H1 (cell line): ENCODE results near the gene HSPB1. TPM values are rescaled to one million over a fixed set of nuclear protein-coding genes. Genes with fewer than 3 reads are reported as not detected.
A peak's percentile ranks its signal among the peaks of the same experiment; 100 is the strongest.

ENCODE experiments used
- CTCF ChIA-PET: fragments of 300-600 bp; sonication (Branson Sonifier 250); formaldehyde crosslinking; loops from one replicate; lab custom pipeline; 2021; ENCODE audit not compliant: partially characterized antibody; lab: Charles Lee
- POLR2A ChIA-PET: fragments of 300-600 bp; sonication (Branson Sonifier 250); formaldehyde crosslinking; loops from one replicate; lab custom pipeline; 2021; ENCODE audit warnings: inconsistent platforms; ENCODE audit not compliant: partially characterized antibody; lab: Charles Lee
- DNase-seq, 2 experiments: peaks; one replicate each; pipeline versions ENCODE4 v3.0.0 to v3.0.0-alpha.2; 2010 to 2022; ENCODE audit warnings: low spot score in 2 of 2, low read depth in 1 of 2, mixed read lengths in 1 of 2
- FAIRE-seq: peaks from 2 replicates; lab custom pipeline; 2011; peaks lifted over from hg19 to GRCh38; lab: Jason Lieb, UNC
- H2AFZ ChIP-seq: 2 replicates; pipeline ENCODE4 v1.8.1; 2012; ENCODE audit warnings: low read length, inconsistent platforms
- H2AK5ac ChIP-seq: 2 replicates; pipeline ENCODE4 v1.6.1; 2013; ENCODE audit warnings: low read depth, low read length
- H2BK120ac ChIP-seq: replicated peaks from 2 replicates; pipeline ENCODE3; 2013; ENCODE audit warnings: low read depth, low read length, inconsistent platforms
- H2BK12ac ChIP-seq: 2 replicates; pipeline ENCODE4 v1.6.1; 2013; ENCODE audit warnings: low read depth, low read length
- H2BK15ac ChIP-seq: 2 replicates; pipeline ENCODE4 v1.6.1; 2013; ENCODE audit warnings: low read length
- H2BK20ac ChIP-seq: 2 replicates; pipeline ENCODE4 v1.6.1; 2013; ENCODE audit warnings: low read length
- H2BK5ac ChIP-seq: 2 replicates; pipeline ENCODE4 v1.6.1; 2013; ENCODE audit warnings: low read depth, low read length
- H3K14ac ChIP-seq: 2 replicates; pipeline ENCODE4 v1.6.1; 2013; ENCODE audit warnings: inconsistent platforms; ENCODE audit not compliant: insufficient read length
- H3K18ac ChIP-seq: 2 replicates; pipeline ENCODE4 v1.6.1; 2013; ENCODE audit warnings: low read length; ENCODE audit errors: extremely low read depth
- H3K23ac ChIP-seq: 2 replicates; pipeline ENCODE4 v1.6.1; 2013; ENCODE audit warnings: inconsistent platforms; ENCODE audit not compliant: insufficient read length
- H3K23me2 ChIP-seq: 2 replicates; pipeline ENCODE4 v1.6.1; 2013; ENCODE audit warnings: low read depth, low read length
- H3K27ac ChIP-seq: 2 replicates; pipeline ENCODE4 v1.6.1; 2011; ENCODE audit warnings: low read depth, low read length, inconsistent platforms
- H3K27me3 ChIP-seq, 4 experiments: replicated peaks in 1 of 4; 1 replicate in 1 of 4; 2 replicates in 3 of 4; pipeline versions ENCODE4 v1.6.1 to v1.8.1; 2011 to 2013; ENCODE audit warnings: low read length in 3 of 4, mild to moderate bottlenecking in 3 of 4, inconsistent platforms in 2 of 4, mixed read lengths in 2 of 4, moderate library complexity in 1 of 4; ENCODE audit not compliant: control insufficient read depth in 3 of 4, insufficient read depth in 3 of 4; ENCODE audit errors: extremely low read depth in 1 of 4
- H3K36me3 ChIP-seq, 4 experiments: 2 replicates each; pipeline versions ENCODE4 v1.6.1 to v1.8.1; 2011 to 2013; ENCODE audit warnings: mild to moderate bottlenecking in 4 of 4, low read length in 3 of 4, moderate library complexity in 2 of 4, control low read depth in 1 of 4, inconsistent platforms in 1 of 4; ENCODE audit not compliant: insufficient read depth in 4 of 4, control insufficient read depth in 2 of 4
- H3K4ac ChIP-seq: replicated peaks from 2 replicates; pipeline ENCODE3; 2013; ENCODE audit warnings: low read length, low read depth, mixed read lengths, inconsistent platforms; ENCODE audit not compliant: insufficient read length
- H3K4me1 ChIP-seq, 4 experiments: replicated peaks in 1 of 4; 1 replicate in 1 of 4; 2 replicates in 3 of 4; pipeline versions ENCODE4 v1.6.1 to v1.8.1; 2011 to 2013; ENCODE audit warnings: low read length in 3 of 4, inconsistent platforms in 2 of 4, mixed read lengths in 1 of 4; ENCODE audit not compliant: insufficient read depth in 4 of 4, control insufficient read depth in 3 of 4
- H3K4me2 ChIP-seq, 2 experiments: 2 replicates each; pipeline versions ENCODE4 v1.6.1 to v1.8.1; 2011 to 2013; ENCODE audit warnings: low read depth in 2 of 2, low read length in 2 of 2, control low read depth in 1 of 2, inconsistent platforms in 1 of 2, mild to moderate bottlenecking in 1 of 2; ENCODE audit not compliant: insufficient read depth in 1 of 2
- H3K4me3 ChIP-seq, 4 experiments: fragments of 200-600, 300-600 bp in 1 of 4; sonication (generic), shearing (Covaris generic), sonication (Bioruptor Twin) in 1 of 4; 2 replicates each; pipeline versions ENCODE4 v1.5.1 to v1.8.1; 2011 to 2016; ENCODE audit warnings: low read length in 4 of 4, low read depth in 3 of 4, control low read depth in 2 of 4, inconsistent platforms in 2 of 4, mild to moderate bottlenecking in 2 of 4, mixed read lengths in 1 of 4, moderate library complexity in 1 of 4; ENCODE audit not compliant: insufficient read depth in 2 of 4; ENCODE audit errors: extremely low read depth in 1 of 4
- H3K56ac ChIP-seq: replicated peaks from 2 replicates; pipeline ENCODE3; 2013; ENCODE audit warnings: low read depth, mild to moderate bottlenecking, mixed read lengths, low read length, inconsistent platforms; ENCODE audit not compliant: insufficient read length
- H3K79me1 ChIP-seq: 2 replicates; pipeline ENCODE4 v1.6.1; 2013; ENCODE audit warnings: low read depth, low read length, control low read depth
- H3K79me2 ChIP-seq, 2 experiments: 2 replicates each; pipeline versions ENCODE4 v1.6.1 to v1.8.1; 2012 to 2013; ENCODE audit warnings: low read length in 2 of 2, mild to moderate bottlenecking in 2 of 2, inconsistent platforms in 1 of 2; ENCODE audit not compliant: insufficient read depth in 2 of 2, control insufficient read depth in 1 of 2
- H3K9ac ChIP-seq, 4 experiments: replicated peaks in 1 of 4; 1 replicate in 1 of 4; 2 replicates in 3 of 4; pipeline versions ENCODE4 v1.6.1 to v1.8.1; 2011 to 2013; ENCODE audit warnings: low read depth in 3 of 4, low read length in 3 of 4, control low read depth in 2 of 4, mild to moderate bottlenecking in 2 of 4, moderate library complexity in 2 of 4, inconsistent platforms in 1 of 4; ENCODE audit errors: extremely low read depth in 1 of 4
- H3K9me3 ChIP-seq, 2 experiments: 2 replicates each; pipeline versions ENCODE4 v1.6.1 to v1.8.1; 2012 to 2013; ENCODE audit warnings: mild to moderate bottlenecking in 2 of 2, moderate library complexity in 2 of 2, control low read depth in 1 of 2, inconsistent platforms in 1 of 2, low read depth in 1 of 2, low read length in 1 of 2, mixed read lengths in 1 of 2; ENCODE audit not compliant: insufficient read depth in 2 of 2
- H4K20me1 ChIP-seq, 2 experiments: replicated peaks in 1 of 2; 2 replicates each; pipeline versions ENCODE3 to v1.8.1; 2011 to 2013; ENCODE audit warnings: inconsistent platforms in 2 of 2, low read length in 2 of 2, mild to moderate bottlenecking in 1 of 2; ENCODE audit not compliant: insufficient read depth in 2 of 2, control insufficient read depth in 1 of 2
- H4K5ac ChIP-seq: 2 replicates; pipeline ENCODE4 v1.6.1; 2013; ENCODE audit warnings: low read length, low read depth, mixed read lengths, inconsistent platforms; ENCODE audit not compliant: insufficient read length
- H4K8ac ChIP-seq: 2 replicates; pipeline ENCODE4 v1.8.0; 2013; ENCODE audit warnings: mild to moderate bottlenecking, moderate library complexity, low read length, inconsistent platforms; ENCODE audit not compliant: insufficient read depth; ENCODE audit errors: extremely low read depth
- H4K91ac ChIP-seq: replicated peaks from 2 replicates; pipeline ENCODE3; 2013; ENCODE audit warnings: low read length, mixed read lengths, inconsistent platforms; ENCODE audit not compliant: insufficient read length
- KDM4A ChIP-seq: IDR thresholded peaks from one replicate; pipeline ENCODE4 v1.7.1; 2012; ENCODE audit warnings: low read depth, mild to moderate bottlenecking, moderate library complexity, low read length, inconsistent platforms; ENCODE audit not compliant: severe bottlenecking
- PHF8 ChIP-seq: fragments of 200-600 bp; sonication (generic); conservative IDR thresholded peaks from 2 replicates; pipeline ENCODE4 v1.7.1; 2012; ENCODE audit warnings: low read depth, mild to moderate bottlenecking, inconsistent platforms, low read length, moderate library complexity
- POLR2AphosphoS5 ChIP-seq: IDR thresholded peaks from 2 replicates; pipeline ENCODE4 v1.6.1; 2011; ENCODE audit warnings: low read depth, low read length
- SIN3A ChIP-seq, 2 experiments: IDR thresholded peaks in 1 of 2; conservative IDR thresholded peaks in 1 of 2; 2 replicates each; pipeline ENCODE4 v1.6.1; 2011 to 2012; ENCODE audit warnings: low read length in 2 of 2, improper control_type of control experiment in 1 of 2, low read depth in 1 of 2, mild to moderate bottlenecking in 1 of 2
- SP2 ChIP-seq: IDR thresholded peaks from 2 replicates; pipeline ENCODE4 v1.6.1; 2012; ENCODE audit warnings: mild to moderate bottlenecking, low read length, inconsistent platforms
- TAF1 ChIP-seq: IDR thresholded peaks from 2 replicates; pipeline ENCODE4 v1.6.1; 2011; ENCODE audit warnings: mild to moderate bottlenecking, low read depth, low read length
- WGBS, 2 experiments: shearing (Covaris generic) in 1 of 2; methylation state at CpG; one replicate each; pipeline versions ENCODE4 v1.1.6 to v1.1.7; 2013 to 2015; ENCODE audit warnings: low lambda C conversion rate in 2 of 2, mixed read lengths in 2 of 2, inconsistent platforms in 1 of 2, low coverage in 1 of 2, missing lambda C conversion rate in 1 of 2; ENCODE audit not compliant: insufficient replicate concordance in 2 of 2, insufficient coverage in 1 of 2, insufficient read length in 1 of 2; ENCODE audit errors: extremely low coverage in 1 of 2, missing lambda C conversion rate in 1 of 2; 5-methylcytosine and 5-hydroxymethylcytosine counted together
- polyA plus RNA-seq, 7 experiments: library from polyadenylated mRNA; depleted of rRNA in 3 of 7; stranded (reverse) in 5 of 7; unstranded in 2 of 7; fragments of >200 nt in 5 of 7; fragments of 200-250 nt in 2 of 7; gene quantifications; 1 replicate in 5 of 7; 2 replicates in 1 of 7; 4 replicates in 1 of 7; pipeline versions ENCODE4 v1.2.1 to v1.2.3, GENCODE V29; 2011 to 2013; ENCODE audit warnings: missing spikeins in 2 of 7, mixed read lengths in 2 of 7
- total RNA-seq: library from RNA; stranded (reverse); fragmentation: NEBNext Ultra II Directional; extraction: Animal tissue kit (Norgen Biotek cat#: 25700); gene quantifications from 2 replicates; pipeline ENCODE4 v1.2.1, GENCODE V29; 2021
- TF ChIP-seq, protein P1 (sequence below), 3 experiments: IDR thresholded peaks; 1 replicate in 2 of 3; 2 replicates in 1 of 3; pipeline versions ENCODE4 v1.5.1 to v1.6.1; 2011; ENCODE audit warnings: low read length in 3 of 3, mild to moderate bottlenecking in 3 of 3, inconsistent platforms in 2 of 3, low read depth in 1 of 3, moderate library complexity in 1 of 3; ENCODE audit not compliant: insufficient read depth in 1 of 3; ENCODE audit errors: control extremely low read depth in 1 of 3

HSPB1 gene
- total and polyA plus RNA-seq, 2 of the 8 experiments (the other 6 are each of a cell fraction or from before 2014, with no cell fraction given) = 165 to 254 TPM

DNA sequence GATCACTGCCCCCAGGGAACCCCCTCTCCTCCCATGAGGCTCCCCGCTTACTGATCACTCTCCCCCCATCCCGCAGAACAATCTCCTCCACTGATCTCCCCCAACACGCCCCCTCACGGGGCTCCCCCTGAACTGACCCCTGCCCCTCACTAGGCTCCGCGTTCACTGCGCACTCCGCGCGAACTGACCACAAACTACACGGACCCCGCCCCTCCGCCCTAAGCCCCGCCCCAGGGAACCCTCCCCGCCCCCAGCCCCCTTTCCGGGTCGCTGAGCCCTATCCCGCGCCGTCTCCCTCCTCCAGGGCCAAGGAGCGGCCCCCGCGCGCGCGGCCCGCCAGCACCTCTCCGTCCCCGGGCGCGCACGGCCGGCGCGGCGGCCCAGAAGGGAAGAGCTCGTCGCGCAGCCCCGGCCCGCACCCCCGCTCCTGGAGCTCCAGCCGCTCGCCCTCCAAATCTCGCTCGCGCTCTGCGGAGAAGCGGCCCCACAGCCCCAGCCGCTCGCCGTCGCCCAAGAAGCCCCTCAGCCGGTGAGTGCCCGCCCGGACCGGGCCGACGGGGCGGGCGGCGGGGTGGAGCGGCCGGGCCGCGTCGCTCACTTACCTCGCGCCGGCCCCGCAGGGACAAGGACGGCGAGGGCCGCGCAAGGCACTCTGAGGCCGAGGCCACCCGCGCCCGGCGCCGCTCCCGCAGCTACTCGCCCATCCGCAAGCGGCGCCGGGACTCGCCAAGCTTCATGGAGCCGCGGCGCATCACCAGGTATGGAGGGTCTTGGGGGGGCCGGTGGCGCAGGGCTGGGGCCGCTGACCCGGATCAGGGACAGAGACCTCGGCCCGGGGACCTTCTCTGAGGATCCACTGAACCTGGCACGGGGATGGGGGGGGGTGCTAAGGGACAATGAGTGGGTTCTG, 19.9 kb upstream of the HSPB1 start:
- TF ChIP-seq, protein P1, sequence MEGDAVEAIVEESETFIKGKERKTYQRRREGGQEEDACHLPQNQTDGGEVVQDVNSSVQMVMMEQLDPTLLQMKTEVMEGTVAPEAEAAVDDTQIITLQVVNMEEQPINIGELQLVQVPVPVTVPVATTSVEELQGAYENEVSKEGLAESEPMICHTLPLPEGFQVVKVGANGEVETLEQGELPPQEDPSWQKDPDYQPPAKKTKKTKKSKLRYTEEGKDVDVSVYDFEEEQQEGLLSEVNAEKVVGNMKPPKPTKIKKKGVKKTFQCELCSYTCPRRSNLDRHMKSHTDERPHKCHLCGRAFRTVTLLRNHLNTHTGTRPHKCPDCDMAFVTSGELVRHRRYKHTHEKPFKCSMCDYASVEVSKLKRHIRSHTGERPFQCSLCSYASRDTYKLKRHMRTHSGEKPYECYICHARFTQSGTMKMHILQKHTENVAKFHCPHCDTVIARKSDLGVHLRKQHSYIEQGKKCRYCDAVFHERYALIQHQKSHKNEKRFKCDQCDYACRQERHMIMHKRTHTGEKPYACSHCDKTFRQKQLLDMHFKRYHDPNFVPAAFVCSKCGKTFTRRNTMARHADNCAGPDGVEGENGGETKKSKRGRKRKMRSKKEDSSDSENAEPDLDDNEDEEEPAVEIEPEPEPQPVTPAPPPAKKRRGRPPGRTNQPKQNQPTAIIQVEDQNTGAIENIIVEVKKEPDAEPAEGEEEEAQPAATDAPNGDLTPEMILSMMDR (IDR thresholded peaks at IDR 0.05; ENCODE audit: control extremely low read depth in 1 of 3, insufficient read depth in 1 of 3, low read depth in 1 of 3, low read length in 3 of 3) = no peak
- TF ChIP-seq TAF1 (no peak), POLR2AphosphoS5 (no peak), SP2 (no peak), KDM4A (peak; percentile 79), PHF8 (0 out of 2 replicates have a peak, but pooled peaks have one; percentile 38), SIN3A (conservative IDR thresholded peaks at IDR 0.05 in 1 of 2, IDR thresholded peaks at IDR 0.05 in 1 of 2; ENCODE audit: low read depth in 1 of 2, low read length in 2 of 2) (0 out of 4 replicates have a peak, but pooled peaks of 1 of the 2 experiments have one; percentile 37)
- no peak overlapping the region for H3K14ac ChIP-seq
- peaks cover 2 to 8% (median 3%) of the 10 kb centered on the region in 4 experiments; a peak in 4 of 8 replicates for H3K36me3 ChIP-seq
- H3K27me3 ChIP-seq = peaks cover 8 to 31% (median 17%) of the 10 kb centered on the region in 4 experiments
- no peak overlapping the region for H3K27ac ChIP-seq
- no peak overlapping the region for H2BK12ac ChIP-seq
- DNase-seq = peak in 1 of 2 experiments; percentile 84
- H3K9ac ChIP-seq = peak overlapping the region in 1 of 4 experiments; percentile 85; a peak in 1 of 7 replicates
- peaks cover 3% of the 10 kb centered on the region; the same call in 1 of the 2 replicates for H3K79me1 ChIP-seq
- no peak overlapping the region for H4K91ac ChIP-seq
- H3K18ac ChIP-seq = peak overlapping the region; percentile 62; the same call in 1 of the 2 replicates
- H3K4ac ChIP-seq = no peak overlapping the region
- peaks cover 0 to 4% of the 10 kb centered on the region in 2 experiments for H4K20me1 ChIP-seq
- H3K23me2 ChIP-seq = peaks cover 15% of the 10 kb centered on the region
- no peaks in the 10 kb centered on the region for H3K79me2 ChIP-seq
- no peak overlapping the region for H3K23ac ChIP-seq
- H2AK5ac ChIP-seq = no peak overlapping the region
- H3K56ac ChIP-seq = no peak overlapping the region
- H3K4me1 ChIP-seq = peaks cover 0 to 13% (median 7%) of the 10 kb centered on the region in 4 experiments; a peak in 5 of 7 replicates
- no peak overlapping the region for H2BK20ac ChIP-seq
- no peak overlapping the region for H2AFZ ChIP-seq
- no peak for FAIRE-seq
- H3K9me3 ChIP-seq = no peaks in the 10 kb centered on the region
- H4K5ac ChIP-seq = no peak overlapping the region
- peak overlapping the region; percentile 49 to 95 (median 58) for H3K4me3 ChIP-seq
- no peak overlapping the region for H2BK5ac ChIP-seq
- H3K4me2 ChIP-seq = peak overlapping the region; percentile 70 to 90
- no peak overlapping the region for H2BK15ac ChIP-seq
- POLR2A ChIA-PET = interaction anchor here (0.6 to 4.7 kb wide), 16 partner anchors 8 to 98 kb away, joined by 3 to 22 read pairs (median 5); partner anchors contain the start of genes HSPB1 and YWHAG
- no peak overlapping the region; the same call in 1 of the 2 replicates for H4K8ac ChIP-seq
- H2BK120ac ChIP-seq = no peak overlapping the region
- WGBS, 2 experiments = 3% methylated on average over 26 of the region's 98 CpGs; no CpG with 5 or more reads in 1 of the 2 experiments
- CTCF ChIA-PET = interaction anchor here (0.9 to 19.4 kb wide), 9 partner anchors 9 to 208 kb away, joined by 3 to 426 read pairs (median 7); partner anchors contain the start of gene HSPB1
